IMR-90 (cell line): Measurements from ENCODE around the gene ELANE. TPM values are rescaled to one million over a fixed set of nuclear protein-coding genes. Genes with fewer than 3 reads are reported as not detected.
A peak's percentile ranks its signal among the peaks of the same experiment; 100 is the strongest.

ENCODE experiments used
- ATAC-seq: fragments of 200-7000 bp; cut with Tn5 transposase; 2 replicates; pipeline ENCODE4 v1.9.1; 2020; ENCODE audit warnings: low read depth, mild to moderate bottlenecking, moderate library complexity
- BruUV-seq: library from RNA; stranded (reverse); fragments of 400-500 nt; replicated peaks from 2 replicates; lab custom pipeline; 2021; lab: Mats Ljungman, UMichigan
- CTCF ChIA-PET: fragments of 300-600 bp; formaldehyde crosslinking; extraction: SDS; loops from one replicate; lab custom pipeline; 2021; ENCODE audit warnings: antibody characterized with exemption; lab: Yijun Ruan, JAX
- POLR2A ChIA-PET: fragments of 300-600 bp; sonication (Branson Sonifier 250); formaldehyde crosslinking; loops from one replicate; lab custom pipeline; 2022; ENCODE audit warnings: antibody characterized with exemption; ENCODE audit not compliant: unreplicated experiment; lab: Charles Lee
- DNase-seq: peaks from one replicate; pipeline ENCODE4 v3.0.0; 2013
- H2AFZ ChIP-seq: replicated peaks from 2 replicates; pipeline ENCODE3; 2013; ENCODE audit warnings: low read length, mild to moderate bottlenecking; ENCODE audit not compliant: poor library complexity
- H2AK5ac ChIP-seq: 2 replicates; pipeline ENCODE4 v1.6.1; 2013; ENCODE audit warnings: low read depth, low read length, inconsistent platforms
- H2AK9ac ChIP-seq: replicated peaks from 2 replicates; pipeline ENCODE3; 2013; ENCODE audit warnings: mild to moderate bottlenecking, low read depth, low read length, moderate library complexity; ENCODE audit not compliant: poor library complexity
- H2BK120ac ChIP-seq: 2 replicates; pipeline ENCODE4 v1.6.1; 2013; ENCODE audit warnings: low read depth, low read length, inconsistent platforms
- H2BK15ac ChIP-seq: 3 replicates; pipeline ENCODE4 v1.6.1; 2013; ENCODE audit warnings: low read depth, low read length, inconsistent platforms
- H2BK20ac ChIP-seq: 2 replicates; pipeline ENCODE4 v1.6.1; 2013; ENCODE audit warnings: low read depth, mild to moderate bottlenecking, inconsistent platforms, low read length, moderate library complexity
- H2BK5ac ChIP-seq: 2 replicates; pipeline ENCODE4 v1.6.1; 2013; ENCODE audit warnings: mild to moderate bottlenecking, low read depth, low read length, inconsistent platforms; ENCODE audit not compliant: poor library complexity, severe bottlenecking
- H3K14ac ChIP-seq: replicated peaks from 2 replicates; pipeline ENCODE4 v1.6.1; 2013; ENCODE audit warnings: low read depth, low read length, inconsistent platforms
- H3K18ac ChIP-seq: 2 replicates; pipeline ENCODE4 v1.6.1; 2013; ENCODE audit warnings: low read depth, low read length, control low read depth
- H3K23ac ChIP-seq: 2 replicates; pipeline ENCODE4 v1.6.1; 2013; ENCODE audit warnings: low read depth, low read length, inconsistent platforms
- H3K27ac ChIP-seq: 2 replicates; pipeline ENCODE4 v1.5.1; 2013; ENCODE audit warnings: mild to moderate bottlenecking, control low read depth, low read length; ENCODE audit not compliant: insufficient read depth
- H3K27me3 ChIP-seq: 2 replicates; pipeline ENCODE4 v1.6.1; 2013; ENCODE audit warnings: low read length; ENCODE audit not compliant: control insufficient read depth, insufficient read depth
- H3K36me3 ChIP-seq: 2 replicates; pipeline ENCODE4 v1.6.1; 2013; ENCODE audit warnings: low read length, mixed read lengths; ENCODE audit not compliant: control insufficient read depth, insufficient read depth
- H3K4ac ChIP-seq: 2 replicates; pipeline ENCODE4 v1.6.1; 2013; ENCODE audit warnings: low read depth, low read length, inconsistent platforms
- H3K4me1 ChIP-seq: 2 replicates; pipeline ENCODE4 v1.6.1; 2013; ENCODE audit warnings: low read length, mixed read lengths; ENCODE audit not compliant: control insufficient read depth, insufficient read depth
- H3K4me2 ChIP-seq: 2 replicates; pipeline ENCODE4 v1.6.1; 2013; ENCODE audit warnings: low read depth, mild to moderate bottlenecking, control low read depth, low read length, moderate library complexity
- H3K4me3 ChIP-seq: 2 replicates; pipeline ENCODE4 v1.5.1; 2013; ENCODE audit warnings: low read depth, mild to moderate bottlenecking, control low read depth, low read length, moderate library complexity; ENCODE audit not compliant: insufficient read depth
- H3K56ac ChIP-seq: 2 replicates; pipeline ENCODE4 v1.6.1; 2013; ENCODE audit warnings: low read length, inconsistent platforms; ENCODE audit not compliant: insufficient read depth; ENCODE audit errors: extremely low read depth
- H3K79me1 ChIP-seq, 2 experiments: 2 replicates each; pipeline ENCODE4 v1.6.1; 2013; ENCODE audit warnings: low read length in 2 of 2, inconsistent platforms in 1 of 2, low read depth in 1 of 2
- H3K9ac ChIP-seq: 2 replicates; pipeline ENCODE4 v1.6.1; 2013; ENCODE audit warnings: low read depth, low read length, control low read depth
- H3K9me1 ChIP-seq: 2 replicates; pipeline ENCODE4 v1.6.1; 2013; ENCODE audit warnings: low read length, inconsistent platforms; ENCODE audit not compliant: insufficient read depth
- H3K9me3 ChIP-seq: 2 replicates; pipeline ENCODE4 v1.6.1; 2013; ENCODE audit warnings: low read length; ENCODE audit not compliant: control insufficient read depth, insufficient read depth
- H4K20me1 ChIP-seq: 2 replicates; pipeline ENCODE4 v1.6.1; 2013; ENCODE audit warnings: low read length, inconsistent platforms; ENCODE audit not compliant: insufficient read depth
- H4K5ac ChIP-seq: 2 replicates; pipeline ENCODE4 v1.6.1; 2013; ENCODE audit warnings: mild to moderate bottlenecking, low read depth, low read length, control low read depth
- H4K8ac ChIP-seq, 2 experiments: 2 replicates each; pipeline ENCODE4 v1.6.1; 2013; ENCODE audit warnings: low read depth in 2 of 2, low read length in 2 of 2, control low read depth in 1 of 2, inconsistent platforms in 1 of 2
- H4K91ac ChIP-seq: 2 replicates; pipeline ENCODE4 v1.6.1; 2013; ENCODE audit warnings: low read depth, low read length, inconsistent platforms; ENCODE audit not compliant: insufficient read depth
- FOS ChIP-seq: fragments of 150-350 bp; IDR thresholded peaks from 2 replicates; pipeline ENCODE4 v1.6.1; 2016; ENCODE audit warnings: low read depth, low read length
- MAFK ChIP-seq: IDR thresholded peaks from 2 replicates; pipeline ENCODE4 v1.6.1; 2012; ENCODE audit warnings: low read depth, low read length, improper control_type of control experiment
- MAZ ChIP-seq: IDR thresholded peaks from 2 replicates; pipeline ENCODE4 v1.6.1; 2012; ENCODE audit warnings: low read depth, mild to moderate bottlenecking, low read length, improper control_type of control experiment, moderate library complexity, borderline replicate concordance
- MXI1 ChIP-seq: IDR thresholded peaks from 2 replicates; pipeline ENCODE4 v1.6.1; 2012; ENCODE audit warnings: low read depth, mild to moderate bottlenecking, low read length, moderate library complexity, borderline replicate concordance
- RFX5 ChIP-seq: IDR thresholded peaks from 2 replicates; pipeline ENCODE4 v1.8.0; 2012; ENCODE audit warnings: low read depth, mild to moderate bottlenecking, low read length, moderate library complexity
- SMC3 ChIP-seq: fragments of 150-350 bp; IDR thresholded peaks from 2 replicates; pipeline ENCODE4 v1.6.1; 2016; ENCODE audit warnings: low read depth, mild to moderate bottlenecking, antibody characterized with exemption, low read length, moderate library complexity
- WGBS, 2 experiments: methylation state at CpG; one replicate each; pipeline versions ENCODE4 v1.1.5 to v1.1.7; 2013; ENCODE audit warnings: missing lambda C conversion rate in 2 of 2; ENCODE audit not compliant: insufficient read length in 1 of 2; ENCODE audit errors: extremely low coverage in 2 of 2; 5-methylcytosine and 5-hydroxymethylcytosine counted together
- dilution Hi-C: fragments of 300-500 bp; cut with HindIII; formaldehyde crosslinking; loops from one replicate; pipeline ENCODE4 v1.14.3; 2018; ENCODE audit warnings: low sequenced_read_pairs; ENCODE audit not compliant: unreplicated experiment
- in situ Hi-C: fragments of 300-500 bp; cut with MboI; formaldehyde crosslinking; loops from 3 replicates; pipeline ENCODE4 v1.14.3; 2019; ENCODE audit warnings: low sequenced_read_pairs, inconsistent platforms, mixed read lengths
- intact Hi-C: fragments of 100-400 bp; cut with micrococcal nuclease; formaldehyde crosslinking; loops from 2 replicates; pipeline ENCODE4 v1.10.0; 2022
- polyA plus RNA-seq, 3 experiments: library from polyadenylated mRNA; depleted of rRNA; stranded (reverse); fragments of >200 nt; gene quantifications; 2 replicates each; pipeline ENCODE4 v1.2.3, GENCODE V29; 2012; ENCODE audit warnings: low replicate concordance in 1 of 3
- total RNA-seq: library from RNA; depleted of rRNA; stranded (reverse); fragments of >200 nt; gene quantifications from 2 replicates; pipeline ENCODE4 v1.2.3, GENCODE V29; 2012

Gene ELANE
- total and polyA plus RNA-seq, 2 of the 4 experiments (the other 2 are of a cell fraction), result 0.27 TPM; not detected in 1

- in situ Hi-C loops (no loop called here), dilution Hi-C loops (no loop called here), intact Hi-C loops (no loop called here)
- H3K56ac ChIP-seq, result no peak overlapping the region
- no peaks in the 10 kb centered on the region for H3K9me1 ChIP-seq
- H3K18ac ChIP-seq, result no peak overlapping the region
- no peak overlapping the region for H3K9ac ChIP-seq
- 2% methylated on average over 13 of the region's 70 CpGs; no CpG with 5 or more reads in 1 of the 2 experiments for WGBS, 2 experiments
- H2BK15ac ChIP-seq, result no peak overlapping the region
- peaks cover 20% of the 10 kb centered on the region for H3K27me3 ChIP-seq
- no peak overlapping the region for H2BK5ac ChIP-seq
- no peak overlapping the region for H3K27ac ChIP-seq
- no peaks in the 10 kb centered on the region; the same call in 1 of the 2 replicates for H4K20me1 ChIP-seq
- peak overlapping the region; percentile 71 for H2AFZ ChIP-seq
- H3K36me3 ChIP-seq, result no peaks in the 10 kb centered on the region
- H4K5ac ChIP-seq, result no peak overlapping the region
- BruUV-seq, result no TSS peak
- POLR2A ChIA-PET, result no interaction called here
- DNase-seq, result no peak
- ATAC-seq, result 0 out of 2 replicates have a peak, but pooled peaks have one; percentile 36
- peak overlapping the region; percentile 55 for H2AK9ac ChIP-seq
- H3K4me3 ChIP-seq, result peak overlapping the region; percentile 10; the same call in 1 of the 2 replicates
- H2BK120ac ChIP-seq, result no peak overlapping the region
- no peak overlapping the region for H2BK20ac ChIP-seq
- no peaks in the 10 kb centered on the region for H3K79me1 ChIP-seq
- H4K91ac ChIP-seq, result no peak overlapping the region
- TF ChIP-seq FOS, result no peak
- TF ChIP-seq MXI1, result no peak
- no peak for TF ChIP-seq MAFK
- TF ChIP-seq RFX5, result no peak
- TF ChIP-seq MAZ, result no peak
- no peak for TF ChIP-seq SMC3
- H2AK5ac ChIP-seq, result no peak overlapping the region; the same call in 1 of the 2 replicates
- no peak overlapping the region for H3K14ac ChIP-seq
- peaks cover 2% of the 10 kb centered on the region; the same call in 1 of the 2 replicates for H3K4me1 ChIP-seq
- CTCF ChIA-PET, result no interaction called here
- H4K8ac ChIP-seq, result no peak overlapping the region
- no peak overlapping the region for H3K4ac ChIP-seq
- no peaks in the 10 kb centered on the region for H3K9me3 ChIP-seq
- H3K23ac ChIP-seq, result no peak overlapping the region
- peak overlapping the region; percentile 51 for H3K4me2 ChIP-seq
Observed at GRCh38 chr19:843836-844545, 8.1 kb upstream of the ELANE start.
